Vagina (tissue), 2 donors: ENCODE results near the gene IQGAP1.

Experiments
- POLR2A ChIP-seq, 2 donors: fragments of 450-650 bp; IDR thresholded peaks; one replicate each; pipeline ENCODE4 v1.6.1; 2017; ENCODE audit warnings: antibody characterized with exemption in 2 of 2, mild to moderate bottlenecking in 2 of 2, moderate library complexity in 2 of 2
- TF ChIP-seq, protein P1 (sequence below), 3 experiments: fragments of 450-650 bp in 2 of 3; fragments of 200-600 bp in 1 of 3; sonication (generic) in 1 of 3; IDR thresholded peaks; one replicate each; pipeline ENCODE4 v1.5.1; 2017 to 2019; ENCODE audit warnings: antibody characterized with exemption in 3 of 3, mild to moderate bottlenecking in 2 of 3, moderate library complexity in 2 of 3

DNA sequence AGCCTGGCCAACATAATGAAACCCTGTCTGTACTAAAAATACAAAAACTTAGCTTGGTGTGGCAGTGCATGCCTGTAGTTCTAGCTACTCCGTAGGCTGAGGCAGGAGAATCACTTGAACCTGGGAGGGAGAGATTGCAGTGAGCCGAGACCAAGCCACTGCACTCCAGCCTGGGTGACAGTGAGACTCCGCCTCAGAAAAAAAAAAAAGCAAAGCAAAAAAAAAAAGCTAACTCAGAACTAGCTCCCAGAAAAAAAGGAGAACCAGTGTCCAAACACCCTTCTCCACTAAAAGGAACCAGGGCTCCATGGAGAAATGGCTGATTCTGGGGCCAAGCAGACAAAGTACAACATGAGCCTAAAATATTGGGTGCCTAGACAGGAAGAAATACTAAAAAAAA lies 124.9 kb downstream of the IQGAP1 start:
- TF ChIP-seq, protein P1, sequence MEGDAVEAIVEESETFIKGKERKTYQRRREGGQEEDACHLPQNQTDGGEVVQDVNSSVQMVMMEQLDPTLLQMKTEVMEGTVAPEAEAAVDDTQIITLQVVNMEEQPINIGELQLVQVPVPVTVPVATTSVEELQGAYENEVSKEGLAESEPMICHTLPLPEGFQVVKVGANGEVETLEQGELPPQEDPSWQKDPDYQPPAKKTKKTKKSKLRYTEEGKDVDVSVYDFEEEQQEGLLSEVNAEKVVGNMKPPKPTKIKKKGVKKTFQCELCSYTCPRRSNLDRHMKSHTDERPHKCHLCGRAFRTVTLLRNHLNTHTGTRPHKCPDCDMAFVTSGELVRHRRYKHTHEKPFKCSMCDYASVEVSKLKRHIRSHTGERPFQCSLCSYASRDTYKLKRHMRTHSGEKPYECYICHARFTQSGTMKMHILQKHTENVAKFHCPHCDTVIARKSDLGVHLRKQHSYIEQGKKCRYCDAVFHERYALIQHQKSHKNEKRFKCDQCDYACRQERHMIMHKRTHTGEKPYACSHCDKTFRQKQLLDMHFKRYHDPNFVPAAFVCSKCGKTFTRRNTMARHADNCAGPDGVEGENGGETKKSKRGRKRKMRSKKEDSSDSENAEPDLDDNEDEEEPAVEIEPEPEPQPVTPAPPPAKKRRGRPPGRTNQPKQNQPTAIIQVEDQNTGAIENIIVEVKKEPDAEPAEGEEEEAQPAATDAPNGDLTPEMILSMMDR (IDR thresholded peaks at IDR 0.05), result no peak
- no peak for TF ChIP-seq POLR2A (IDR thresholded peaks at IDR 0.05)
